Activated T-helper 1 cell treated with Interleukin-2 at 50 U/mL for 16 hours (primary cell): Measurements from ENCODE around the gene KNOP1.
"Not testable (repeated sequence)": the region's sequence is repeated elsewhere in the genome, so short reads cannot be mapped to it uniquely, and the experiment has no call there.

Source experiments
- DNase-seq: peaks from one replicate; pipeline ENCODE4 v3.0.0-alpha.2; 2020; ENCODE audit warnings: low read depth

The KNOP1 gene

DNA sequence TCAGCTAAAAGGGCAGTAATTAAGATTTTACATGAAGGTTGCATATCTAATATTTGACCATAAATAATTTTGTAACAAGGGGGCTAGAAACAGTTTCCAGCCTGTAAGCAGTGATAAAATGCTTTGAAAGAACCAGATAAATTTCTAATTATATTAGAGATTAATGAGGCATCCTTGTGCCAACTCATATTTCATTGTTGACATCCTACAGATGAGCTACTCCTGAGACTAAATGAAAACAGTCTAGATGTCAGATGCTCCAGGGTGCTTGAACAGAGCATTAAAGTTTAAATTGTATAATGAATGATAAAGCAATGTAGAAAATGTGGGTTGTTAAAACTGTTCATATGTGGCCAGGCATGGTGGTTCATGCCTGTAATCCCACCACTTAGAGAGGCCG is 23.3 kb upstream of the KNOP1 start:
- DNase-seq, result no peak

- DNase-seq, result no peak
Measured at GRCh38 chr16:19737306-19738038, 19.4 kb upstream of the KNOP1 start.

- DNase-seq, result no peak
Measured at GRCh38 chr16:19735074-19735867, 17.2 kb upstream of the KNOP1 start.

DNA sequence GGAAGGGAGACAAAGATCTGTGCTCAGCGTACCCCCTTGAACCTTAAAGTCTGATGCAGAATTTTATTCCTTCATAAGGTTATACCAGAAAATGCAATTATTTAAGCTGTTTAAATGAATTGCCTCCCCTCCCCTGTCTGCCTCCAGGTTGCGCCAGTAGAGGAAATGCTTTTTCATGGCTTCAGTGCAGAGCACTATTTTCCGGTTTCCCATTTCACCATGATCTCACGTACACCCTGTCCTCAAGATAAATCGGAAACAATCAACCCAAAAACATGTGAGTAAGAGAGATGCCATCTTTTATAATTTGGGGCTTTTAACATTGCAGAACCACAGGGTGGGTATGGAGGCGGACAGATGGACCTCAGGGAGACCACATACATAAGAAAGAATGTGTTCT is 15.5 kb upstream of the KNOP1 start:
- DNase-seq, result no peak

GRCh38 chr16:19728636-19728965 is 10.6 kb upstream of the KNOP1 start:
- no peak for DNase-seq

- no peak for DNase-seq
Measured at GRCh38 chr16:19722981-19723380, 5.0 kb upstream of the KNOP1 start.

DNA sequence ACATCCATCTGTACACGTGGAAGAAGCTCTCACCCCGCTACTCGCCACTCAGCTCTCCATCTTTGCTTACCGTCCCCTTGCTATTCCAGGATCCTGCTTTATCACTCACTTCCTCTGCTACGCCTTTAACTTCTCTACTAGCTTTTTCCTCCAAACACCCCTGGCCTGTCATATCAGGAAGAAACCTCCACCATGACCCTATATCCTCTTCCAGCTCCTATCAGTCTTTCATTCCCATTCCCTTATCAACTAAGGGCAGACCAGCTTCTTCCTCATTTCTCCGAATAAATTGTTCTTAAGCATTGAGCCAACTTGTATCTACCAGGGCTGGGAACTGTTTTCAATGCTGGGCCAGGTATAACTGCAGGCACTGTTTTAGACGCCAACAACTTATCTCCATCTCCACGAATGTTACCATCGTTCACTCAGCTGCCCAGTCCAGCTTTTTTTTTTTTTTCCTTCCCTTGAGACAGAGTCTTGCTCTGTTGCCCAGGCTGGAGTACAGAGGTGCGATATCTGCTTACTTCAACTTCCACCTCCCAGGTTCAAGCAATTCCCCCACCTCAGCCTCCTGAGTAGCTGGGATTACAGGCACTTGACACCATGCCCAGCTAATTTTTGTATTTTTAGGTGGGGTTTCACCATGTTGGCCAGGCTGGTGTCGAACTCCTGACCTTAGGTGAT is 4.4 kb upstream of the KNOP1 start:
- no peak for DNase-seq

- DNase-seq, result no peak
Measured at GRCh38 chr16:19718624-19718965, 568 bp upstream of the KNOP1 start.

DNA sequence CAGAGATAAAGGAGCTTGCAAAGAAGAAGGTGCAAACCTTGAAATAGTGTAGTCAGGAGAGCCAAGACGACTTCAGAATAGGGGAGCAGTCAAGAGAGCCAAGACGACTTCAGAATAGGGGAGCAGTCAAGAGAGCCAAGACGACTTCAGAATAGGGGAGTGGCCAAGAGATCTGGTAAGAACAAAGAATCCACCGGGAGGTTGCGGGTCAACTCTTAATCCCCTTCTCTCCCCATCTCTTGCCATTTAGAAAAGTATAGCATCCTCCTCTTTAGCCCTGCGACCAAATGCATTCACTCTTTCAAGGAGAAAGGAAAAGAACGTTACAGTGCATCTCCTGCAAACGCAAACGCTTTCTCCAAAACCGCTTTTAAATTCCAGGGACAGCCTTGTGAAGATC is 713 bp downstream of the KNOP1 start:
- no peak for DNase-seq

GRCh38 chr16:19716728-19717127 is 1.3 kb downstream of the KNOP1 start:
- DNase-seq, result not testable (repeated sequence)

- no peak for DNase-seq
Measured at GRCh38 chr16:19716183-19716582, 1.8 kb downstream of the KNOP1 start.

DNA sequence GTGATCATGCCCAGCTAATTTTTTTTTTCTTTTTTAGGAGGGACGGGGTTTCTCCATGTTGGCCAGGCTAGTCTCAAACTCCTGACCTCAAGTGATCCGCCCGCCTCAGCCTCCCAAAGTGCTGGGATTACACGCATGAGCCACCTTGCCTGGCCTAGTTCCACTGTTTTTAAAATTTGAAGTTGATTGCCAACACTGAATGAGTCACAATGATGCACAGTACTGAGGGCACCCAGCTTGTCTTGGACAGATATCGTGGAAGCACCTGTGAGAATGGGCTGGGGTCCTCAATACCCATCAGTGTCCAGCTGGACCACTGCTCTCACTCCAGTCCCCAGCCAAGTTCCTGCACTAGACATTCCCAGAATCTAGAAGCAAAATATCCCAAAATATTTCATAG is 2.5 kb downstream of the KNOP1 start:
- DNase-seq, result no peak

GRCh38 chr16:19713697-19714096 is 4.3 kb downstream of the KNOP1 start:
- DNase-seq, result no peak

DNA sequence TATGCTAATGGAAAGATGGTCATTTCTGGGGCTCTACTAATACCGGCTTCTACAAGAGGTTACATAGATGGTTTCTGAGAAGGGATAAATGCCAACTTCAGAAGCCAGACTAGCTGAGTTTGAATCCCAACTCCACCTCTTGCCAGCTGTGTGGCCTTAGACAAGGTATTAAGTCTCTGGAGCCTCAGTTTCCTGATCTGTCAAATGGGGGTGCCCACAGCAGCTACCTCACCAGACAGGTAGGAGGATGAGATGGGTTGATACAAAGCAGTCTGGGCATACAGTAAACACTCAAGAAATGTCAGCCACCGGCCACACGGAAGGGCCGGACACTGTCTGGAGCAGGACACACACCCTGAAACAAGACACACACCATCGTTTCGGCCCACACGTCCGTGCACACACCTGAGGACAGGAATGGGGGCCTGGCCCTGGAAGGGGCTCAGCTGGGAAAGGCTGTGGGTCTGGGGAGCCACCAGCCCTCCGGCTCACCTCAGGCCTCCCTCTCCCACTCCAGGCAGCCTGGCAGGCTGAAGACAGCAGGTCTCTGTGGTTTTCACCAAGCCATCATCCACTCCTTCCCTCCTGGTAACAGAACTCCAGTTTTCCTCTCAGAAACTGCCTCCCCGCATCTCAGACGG is 5.5 kb downstream of the KNOP1 start:
- DNase-seq, result no peak

- no peak for DNase-seq
Measured at GRCh38 chr16:19711643-19712042, 6.4 kb downstream of the KNOP1 start.

DNA sequence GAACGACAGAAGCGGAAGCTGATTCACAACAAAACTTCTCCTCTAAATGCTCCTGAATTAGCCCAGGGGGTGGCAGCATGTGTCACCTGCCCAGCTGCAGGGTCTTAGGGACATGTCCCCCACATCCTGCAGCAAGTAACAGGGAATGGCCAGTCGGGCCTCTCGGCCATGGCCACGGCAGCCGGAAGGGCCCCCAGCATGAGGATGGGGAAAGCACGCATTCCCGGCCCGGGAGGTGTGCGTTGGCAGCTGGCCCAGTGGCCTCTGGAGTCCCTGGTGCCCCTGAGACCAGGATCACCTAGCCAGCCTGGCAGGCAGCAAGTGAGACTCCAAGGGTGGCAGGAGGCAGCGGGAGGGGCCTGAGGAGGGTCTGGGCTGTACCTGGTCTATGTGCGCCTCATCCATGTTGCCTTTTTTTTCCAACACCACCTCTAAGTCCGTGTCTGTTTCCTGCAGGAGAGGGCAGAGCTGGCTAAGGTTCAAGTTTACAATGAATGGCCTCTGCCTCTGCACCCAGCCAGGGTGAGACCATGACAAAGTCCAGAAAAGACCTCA is 7.0 kb downstream of the KNOP1 start:
- no peak for DNase-seq

GRCh38 chr16:19710191-19710908 is 7.7 kb downstream of the KNOP1 start:
- DNase-seq, result no peak

DNA sequence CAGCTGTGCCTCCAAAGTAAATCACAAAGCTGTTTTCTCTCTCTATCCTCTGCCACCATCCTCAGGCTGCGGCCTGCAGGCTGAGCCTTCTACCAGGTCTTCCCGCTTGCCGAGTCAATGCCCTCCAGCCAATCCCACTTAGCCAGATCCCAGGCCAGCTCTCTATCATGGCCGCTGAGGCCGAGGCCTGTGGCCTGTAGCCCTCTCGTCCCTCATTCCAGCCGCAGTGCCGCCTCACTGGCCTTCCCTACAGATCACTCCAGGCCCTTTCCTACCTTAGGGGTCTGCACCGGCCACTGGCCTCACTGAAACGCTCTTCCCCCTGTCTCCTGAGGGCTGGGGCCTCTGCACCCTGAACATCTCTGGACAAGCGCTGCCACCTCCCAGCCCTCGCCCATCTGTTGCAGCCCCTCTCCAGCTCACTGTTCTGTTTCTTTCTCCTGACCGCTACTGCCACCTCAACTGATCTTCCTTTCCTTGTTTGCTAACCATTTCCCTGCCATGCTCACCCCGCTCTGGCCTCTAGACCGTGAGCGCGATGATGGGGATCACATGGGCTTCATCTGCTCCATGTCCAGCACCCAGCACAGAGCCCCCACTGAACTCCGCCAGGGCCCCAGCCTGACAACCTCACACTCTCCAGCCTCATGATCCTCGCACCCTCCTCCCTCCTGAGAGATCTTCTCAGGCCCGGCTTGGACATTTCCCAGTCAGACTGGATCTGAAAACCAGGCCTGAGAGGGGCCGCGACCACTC is 8.5 kb downstream of the KNOP1 start:
- DNase-seq, result no peak

- DNase-seq, result no peak
Measured at GRCh38 chr16:19708296-19709205, 9.5 kb downstream of the KNOP1 start.
